Thoracic aorta (tissue), 2 donors: ENCODE results near the gene OBI1. TPM values are rescaled to one million over a fixed set of nuclear protein-coding genes. Genes with fewer than 3 reads are reported as not detected.

ENCODE experiments used
- ATAC-seq: fragments of 150-250 bp; one replicate; pipeline ENCODE4 v1.8.0; 2017; ENCODE audit warnings: low read depth; ENCODE audit not compliant: insufficient number of reproducible peaks, low FRiP score
- DNase-seq: peaks from one replicate; pipeline ENCODE4 v3.0.0-alpha.2; 2020; ENCODE audit warnings: low spot score
- H3K27ac ChIP-seq, 2 donors: fragments of 200-600 bp; sonication (generic); 1 replicate in 1 of 2; 2 replicates in 1 of 2; pipeline ENCODE4 v1.5.1; 2016; ENCODE audit warnings: mild to moderate bottlenecking in 2 of 2, moderate library complexity in 2 of 2
- H3K27me3 ChIP-seq: fragments of 200-600 bp; sonication (generic); replicated peaks from 2 replicates; pipeline ENCODE4 v1.6.0; 2016; ENCODE audit warnings: mild to moderate bottlenecking; ENCODE audit not compliant: insufficient read depth
- H3K36me3 ChIP-seq: fragments of 200-600 bp; sonication (generic); one replicate; pipeline ENCODE4 v1.5.1; 2016
- H3K4me1 ChIP-seq, 2 donors: fragments of 200-600 bp; sonication (generic); 1 replicate in 1 of 2; 2 replicates in 1 of 2; pipeline versions ENCODE4 v1.5.1 to v1.6.0; 2016; ENCODE audit warnings: low read depth in 2 of 2, mild to moderate bottlenecking in 1 of 2; ENCODE audit not compliant: control insufficient read depth in 1 of 2
- H3K4me3 ChIP-seq: fragments of 200-600 bp; sonication (generic); 2 replicates; pipeline ENCODE4 v1.5.1; 2016; ENCODE audit warnings: mild to moderate bottlenecking
- H3K9me3 ChIP-seq: fragments of 200-600 bp; sonication (generic); 2 replicates; pipeline ENCODE4 v1.5.1; 2016
- CTCF ChIP-seq: fragments of 200-600 bp; sonication (generic); IDR thresholded peaks from one replicate; pipeline ENCODE4 v1.5.1; 2019; ENCODE audit warnings: antibody characterized with exemption
- total RNA-seq, 2 donors: library from RNA; depleted of rRNA; stranded (reverse); fragments of >200 nt; gene quantifications; one replicate each; pipeline versions ENCODE4 v1.1.0 to v1.2.3, GENCODE V29; 2016

The OBI1 gene
- total RNA-seq, 2 donors from 2014 or later, result 9.3 to 10.2 TPM

GRCh38 chr13:78686461-78686860, 27.5 kb upstream of the OBI1 start:
- H3K36me3 ChIP-seq, result no peaks in the 10 kb centered on the region
- no peak for DNase-seq
- H3K27me3 ChIP-seq, result no peaks in the 10 kb centered on the region
- H3K4me1 ChIP-seq, result no peaks in the 10 kb centered on the region
- no peak overlapping the region for H3K27ac ChIP-seq
- no peaks in the 10 kb centered on the region for H3K9me3 ChIP-seq
- no peak overlapping the region for H3K4me3 ChIP-seq
- TF ChIP-seq CTCF, result no peak
- no peak for ATAC-seq

GRCh38 chr13:78680576-78681350, 21.8 kb upstream of the OBI1 start:
- no peak overlapping the region for H3K4me3 ChIP-seq
- no peak overlapping the region for H3K27ac ChIP-seq
- H3K4me1 ChIP-seq, result no peaks in the 10 kb centered on the region
- ATAC-seq (no peak), DNase-seq (no peak)
- H3K9me3 ChIP-seq, result no peaks in the 10 kb centered on the region
- TF ChIP-seq CTCF, result no peak
- no peaks in the 10 kb centered on the region for H3K36me3 ChIP-seq
- H3K27me3 ChIP-seq, result no peaks in the 10 kb centered on the region

- ATAC-seq, result no peak
- no peaks in the 10 kb centered on the region for H3K9me3 ChIP-seq
- H3K4me3 ChIP-seq, result no peak overlapping the region
- H3K4me1 ChIP-seq, result no peaks in the 10 kb centered on the region
- no peak overlapping the region for H3K27ac ChIP-seq
- H3K27me3 ChIP-seq, result no peaks in the 10 kb centered on the region
- DNase-seq, result no peak
- no peaks in the 10 kb centered on the region for H3K36me3 ChIP-seq
- no peak for TF ChIP-seq CTCF
These were observed 21.2 kb upstream of the OBI1 start for GRCh38 chr13:78680115-78680561.

GRCh38 chr13:78679329-78679728, 20.4 kb upstream of the OBI1 start:
- ATAC-seq, result no peak

GRCh38 chr13:78675112-78675511, 16.2 kb upstream of the OBI1 start:
- Histone ChIP-seq H3K36me3 (no peaks in the 10 kb centered on the region), H3K27me3 (no peaks in the 10 kb centered on the region), H3K27ac (no peak overlapping the region), H3K9me3 (no peaks in the 10 kb centered on the region), H3K4me3 (no peak overlapping the region), H3K4me1 (no peaks in the 10 kb centered on the region)
- TF ChIP-seq CTCF, result no peak
- ATAC-seq, result no peak
- no peak for DNase-seq

More at GRCh38 chr13:78679329-78679728, 20.4 kb upstream of the OBI1 start:
- Histone ChIP-seq H3K27ac (no peak overlapping the region), H3K27me3 (no peaks in the 10 kb centered on the region), H3K4me3 (no peak overlapping the region), H3K4me1 (no peaks in the 10 kb centered on the region), H3K36me3 (no peaks in the 10 kb centered on the region), H3K9me3 (no peaks in the 10 kb centered on the region)
- DNase-seq, result no peak
- no peak for TF ChIP-seq CTCF
